Liver (tissue), 9 donors: ENCODE results near the gene EXD3. TPM values are rescaled to one million over a fixed set of nuclear protein-coding genes. Genes with fewer than 3 reads are reported as not detected.

Source experiments
- DNase-seq: peaks from one replicate; pipeline ENCODE4 v3.0.0-alpha.2; 2017; ENCODE audit warnings: low spot score
- H3K27ac ChIP-seq, 2 donors: one replicate each; pipeline ENCODE4 v1.7.0; 2013; ENCODE audit warnings: inconsistent platforms in 2 of 2, low read length in 2 of 2, control low read depth in 1 of 2, low read depth in 1 of 2, mild to moderate bottlenecking in 1 of 2
- H3K27me3 ChIP-seq, 4 donors: one replicate each; pipeline versions ENCODE4 v1.6.1 to v1.7.0; 2013; ENCODE audit warnings: low read length in 3 of 4, inconsistent platforms in 1 of 4, mild to moderate bottlenecking in 1 of 4, moderate library complexity in 1 of 4; ENCODE audit not compliant: control insufficient read depth in 4 of 4, insufficient read depth in 4 of 4
- H3K36me3 ChIP-seq, 4 donors: one replicate each; pipeline versions ENCODE4 v1.6.1 to v1.7.0; 2013; ENCODE audit warnings: low read length in 3 of 4, mild to moderate bottlenecking in 3 of 4, low read depth in 1 of 4, moderate library complexity in 1 of 4; ENCODE audit not compliant: control insufficient read depth in 4 of 4, insufficient read depth in 3 of 4
- H3K4me1 ChIP-seq, 4 donors: one replicate each; pipeline versions ENCODE4 v1.6.1 to v1.7.0; 2013; ENCODE audit warnings: low read length in 3 of 4, mild to moderate bottlenecking in 3 of 4, moderate library complexity in 1 of 4; ENCODE audit not compliant: control insufficient read depth in 4 of 4, insufficient read depth in 4 of 4
- H3K4me3 ChIP-seq, 3 donors: one replicate each; pipeline versions ENCODE4 v1.6.1 to v1.7.0; 2013; ENCODE audit warnings: low read length in 3 of 3, control low read depth in 1 of 3, low read depth in 1 of 3, mild to moderate bottlenecking in 1 of 3
- H3K9ac ChIP-seq, 2 donors: one replicate each; pipeline ENCODE4 v1.7.0; 2013; ENCODE audit warnings: low read length in 2 of 2, mild to moderate bottlenecking in 2 of 2, moderate library complexity in 2 of 2, control low read depth in 1 of 2, low read depth in 1 of 2
- H3K9me3 ChIP-seq, 4 donors: one replicate each; pipeline versions ENCODE4 v1.6.1 to v1.7.0; 2013; ENCODE audit warnings: low read length in 3 of 4; ENCODE audit not compliant: control insufficient read depth in 4 of 4
- HNF4A ChIP-seq, 2 donors: conservative IDR thresholded peaks; 2 replicates each; pipeline ENCODE4 v1.6.1; 2016; ENCODE audit warnings: antibody characterized with exemption in 2 of 2, mild to moderate bottlenecking in 2 of 2
- JUND ChIP-seq, 2 donors: IDR thresholded peaks; 2 replicates each; pipeline ENCODE4 v1.6.1; 2016; ENCODE audit warnings: antibody characterized with exemption in 2 of 2
- NR2F2 ChIP-seq: IDR thresholded peaks from 2 replicates; pipeline ENCODE4 v1.6.1; 2016; ENCODE audit warnings: antibody characterized with exemption
- RAD21 ChIP-seq, 2 donors: IDR thresholded peaks; 2 replicates each; pipeline ENCODE4 v1.6.1; 2016; ENCODE audit warnings: antibody characterized with exemption in 2 of 2, mild to moderate bottlenecking in 2 of 2
- RXRA ChIP-seq, 2 donors: IDR thresholded peaks; 2 replicates each; pipeline ENCODE4 v1.6.1; 2017 to 2018; ENCODE audit warnings: antibody characterized with exemption in 2 of 2, mild to moderate bottlenecking in 1 of 2
- SP1 ChIP-seq: IDR thresholded peaks from 2 replicates; pipeline ENCODE4 v1.6.1; 2018; ENCODE audit warnings: antibody characterized with exemption, mild to moderate bottlenecking
- YY1 ChIP-seq: IDR thresholded peaks from 2 replicates; pipeline ENCODE4 v1.6.1; 2016; ENCODE audit warnings: antibody characterized with exemption, mild to moderate bottlenecking
- WGBS: extraction: QIAGEN DNeasy Blood & Tissue Kit; methylation state at CpG from one replicate; pipeline ENCODE4 v1.1.7; 2013; 5-methylcytosine and 5-hydroxymethylcytosine counted together
- polyA plus RNA-seq, 2 donors: library from polyadenylated mRNA; stranded (reverse) in 1 of 2; unstranded in 1 of 2; fragments of 200-250 nt in 1 of 2; fragments of >200 nt in 1 of 2; fragmentation: Nextera tagmentation in 1 of 2; extraction: Ambion mirVana in 1 of 2; gene quantifications; one replicate each; pipeline versions ENCODE4 v1.2.1 to v1.2.3, GENCODE V29; 2013 to 2015
- total RNA-seq, 2 donors: library from RNA; depleted of rRNA; stranded (reverse); fragments of >200 nt; gene quantifications; one replicate each; pipeline ENCODE4 v1.2.3, GENCODE V29; 2014
- TF ChIP-seq, protein P1 (sequence below): IDR thresholded peaks from 2 replicates; pipeline ENCODE4 v1.6.1; 2016; ENCODE audit warnings: antibody characterized with exemption
- TF ChIP-seq, protein P2 (sequence below): IDR thresholded peaks from 2 replicates; pipeline ENCODE4 v1.6.1; 2016; ENCODE audit warnings: antibody characterized with exemption
- TF ChIP-seq, protein P3 (sequence below): fragments of 150-350 bp; IDR thresholded peaks from 2 replicates; pipeline ENCODE4 v1.5.1; 2017; ENCODE audit warnings: improper control_type of control experiment, low read depth, low read length; ENCODE audit not compliant: missing input control
- donor health status: healthy.
- donor health status: healthy.
- donor health status: healthy.
- donor health status: healthy.
- donor health status: healthy.

EXD3 gene
- total and polyA plus RNA-seq, 4 donors = 2.5 to 6.7 (median 3.7) TPM

DNA sequence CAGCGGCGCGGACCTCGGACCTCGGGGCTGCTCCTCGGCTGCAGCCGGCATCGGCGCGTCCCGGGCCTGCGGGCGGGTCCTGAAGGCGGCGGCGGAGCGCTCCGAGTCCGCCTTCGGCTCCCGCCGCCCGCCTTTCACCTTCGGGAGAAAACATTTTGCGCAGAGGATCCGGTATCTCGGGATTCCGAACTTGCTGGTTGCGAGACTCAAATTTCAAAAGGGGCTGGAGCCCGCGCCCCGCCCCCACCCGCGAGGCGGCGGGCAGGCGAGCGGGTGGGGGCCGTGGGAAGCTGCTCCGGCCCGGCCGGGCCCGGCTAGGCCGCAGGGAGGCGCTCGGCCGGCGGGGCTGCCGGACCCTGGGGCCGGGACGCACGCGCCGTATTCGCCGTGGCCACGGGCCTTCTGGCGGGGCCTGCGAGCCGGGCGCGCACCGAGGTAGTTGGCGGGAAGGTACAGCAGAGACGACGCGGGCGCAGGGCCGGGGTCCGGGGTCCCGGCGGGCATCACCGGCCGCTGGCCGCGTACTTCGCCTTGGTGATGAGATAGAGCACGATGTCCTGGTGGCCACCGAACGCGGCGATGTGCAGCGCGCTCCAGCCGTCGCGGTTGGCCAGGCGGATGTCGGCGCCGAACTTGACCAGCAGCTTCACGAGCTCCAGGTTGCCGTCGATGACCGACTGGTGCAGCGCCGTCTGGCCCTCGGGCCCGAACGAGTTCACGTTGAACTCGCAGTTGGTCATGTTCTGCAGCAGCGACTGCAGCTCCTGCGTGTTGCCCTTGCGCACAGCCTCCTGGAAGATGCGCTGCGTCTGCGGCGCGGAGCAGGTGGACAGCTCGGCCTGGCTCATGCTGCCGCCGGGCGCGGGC, 121.6 kb downstream of the EXD3 start (continued):
- TF ChIP-seq, protein P1, sequence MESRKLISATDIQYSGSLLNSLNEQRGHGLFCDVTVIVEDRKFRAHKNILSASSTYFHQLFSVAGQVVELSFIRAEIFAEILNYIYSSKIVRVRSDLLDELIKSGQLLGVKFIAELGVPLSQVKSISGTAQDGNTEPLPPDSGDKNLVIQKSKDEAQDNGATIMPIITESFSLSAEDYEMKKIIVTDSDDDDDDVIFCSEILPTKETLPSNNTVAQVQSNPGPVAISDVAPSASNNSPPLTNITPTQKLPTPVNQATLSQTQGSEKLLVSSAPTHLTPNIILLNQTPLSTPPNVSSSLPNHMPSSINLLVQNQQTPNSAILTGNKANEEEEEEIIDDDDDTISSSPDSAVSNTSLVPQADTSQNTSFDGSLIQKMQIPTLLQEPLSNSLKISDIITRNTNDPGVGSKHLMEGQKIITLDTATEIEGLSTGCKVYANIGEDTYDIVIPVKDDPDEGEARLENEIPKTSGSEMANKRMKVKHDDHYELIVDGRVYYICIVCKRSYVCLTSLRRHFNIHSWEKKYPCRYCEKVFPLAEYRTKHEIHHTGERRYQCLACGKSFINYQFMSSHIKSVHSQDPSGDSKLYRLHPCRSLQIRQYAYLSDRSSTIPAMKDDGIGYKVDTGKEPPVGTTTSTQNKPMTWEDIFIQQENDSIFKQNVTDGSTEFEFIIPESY = no peak
- TF ChIP-seq SP1 = no peak
- no peak for TF ChIP-seq RAD21 (IDR thresholded peaks at IDR 0.05)

DNA sequence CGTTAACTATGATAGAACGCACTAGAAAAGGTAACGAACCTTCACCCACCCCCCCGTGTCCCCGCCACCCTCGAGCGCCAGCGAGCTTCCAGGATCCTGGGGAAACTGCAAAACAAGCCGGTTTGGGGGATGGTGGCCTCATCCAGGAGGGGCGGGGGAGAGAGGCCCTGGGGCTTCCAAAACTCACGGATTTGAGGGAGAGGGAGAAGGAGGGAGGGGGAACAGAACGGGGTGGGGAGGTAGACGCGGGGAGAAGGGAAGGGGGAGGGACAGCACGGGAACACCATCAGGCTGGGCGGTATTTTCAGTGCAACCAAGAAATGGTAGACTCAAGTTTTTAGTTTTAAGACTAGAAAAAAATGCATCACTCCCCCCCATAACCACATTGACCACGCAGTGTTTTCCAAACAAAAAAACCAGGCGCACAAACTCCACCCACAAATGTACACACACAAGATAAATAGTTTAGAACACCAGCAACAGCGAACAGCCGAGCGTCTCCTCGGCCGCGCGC, 122.3 kb downstream of the EXD3 start:
- peaks cover 0 to 3% (median 0%) of the 10 kb centered on the region in 4 donors for H3K27me3 ChIP-seq
- 2% methylated on average over 25 of the region's 25 CpGs for WGBS
- H3K4me3 ChIP-seq = peak overlapping the region; percentile 55 to 63 (median 63)
- no peaks in the 10 kb centered on the region for H3K36me3 ChIP-seq
- peaks cover 14 to 65% (median 30%) of the 10 kb centered on the region in 4 donors for H3K4me1 ChIP-seq
- H3K27ac ChIP-seq = peak overlapping the region; percentile 15 to 73
- H3K9me3 ChIP-seq = no peaks in the 10 kb centered on the region
- TF ChIP-seq NR2F2 = no peak
- TF ChIP-seq HNF4A (conservative IDR thresholded peaks at IDR 0.05) = peak; percentile 11 to 18
- TF ChIP-seq, protein P2, sequence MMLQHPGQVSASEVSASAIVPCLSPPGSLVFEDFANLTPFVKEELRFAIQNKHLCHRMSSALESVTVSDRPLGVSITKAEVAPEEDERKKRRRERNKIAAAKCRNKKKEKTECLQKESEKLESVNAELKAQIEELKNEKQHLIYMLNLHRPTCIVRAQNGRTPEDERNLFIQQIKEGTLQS = no peak
- TF ChIP-seq, protein P3, sequence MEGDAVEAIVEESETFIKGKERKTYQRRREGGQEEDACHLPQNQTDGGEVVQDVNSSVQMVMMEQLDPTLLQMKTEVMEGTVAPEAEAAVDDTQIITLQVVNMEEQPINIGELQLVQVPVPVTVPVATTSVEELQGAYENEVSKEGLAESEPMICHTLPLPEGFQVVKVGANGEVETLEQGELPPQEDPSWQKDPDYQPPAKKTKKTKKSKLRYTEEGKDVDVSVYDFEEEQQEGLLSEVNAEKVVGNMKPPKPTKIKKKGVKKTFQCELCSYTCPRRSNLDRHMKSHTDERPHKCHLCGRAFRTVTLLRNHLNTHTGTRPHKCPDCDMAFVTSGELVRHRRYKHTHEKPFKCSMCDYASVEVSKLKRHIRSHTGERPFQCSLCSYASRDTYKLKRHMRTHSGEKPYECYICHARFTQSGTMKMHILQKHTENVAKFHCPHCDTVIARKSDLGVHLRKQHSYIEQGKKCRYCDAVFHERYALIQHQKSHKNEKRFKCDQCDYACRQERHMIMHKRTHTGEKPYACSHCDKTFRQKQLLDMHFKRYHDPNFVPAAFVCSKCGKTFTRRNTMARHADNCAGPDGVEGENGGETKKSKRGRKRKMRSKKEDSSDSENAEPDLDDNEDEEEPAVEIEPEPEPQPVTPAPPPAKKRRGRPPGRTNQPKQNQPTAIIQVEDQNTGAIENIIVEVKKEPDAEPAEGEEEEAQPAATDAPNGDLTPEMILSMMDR = no peak
- no peak for TF ChIP-seq JUND (IDR thresholded peaks at IDR 0.05)
- TF ChIP-seq, protein P1 = no peak
- no peak for TF ChIP-seq YY1
- peak overlapping the region; percentile 37 to 66 for H3K9ac ChIP-seq
- no peak for DNase-seq

DNA sequence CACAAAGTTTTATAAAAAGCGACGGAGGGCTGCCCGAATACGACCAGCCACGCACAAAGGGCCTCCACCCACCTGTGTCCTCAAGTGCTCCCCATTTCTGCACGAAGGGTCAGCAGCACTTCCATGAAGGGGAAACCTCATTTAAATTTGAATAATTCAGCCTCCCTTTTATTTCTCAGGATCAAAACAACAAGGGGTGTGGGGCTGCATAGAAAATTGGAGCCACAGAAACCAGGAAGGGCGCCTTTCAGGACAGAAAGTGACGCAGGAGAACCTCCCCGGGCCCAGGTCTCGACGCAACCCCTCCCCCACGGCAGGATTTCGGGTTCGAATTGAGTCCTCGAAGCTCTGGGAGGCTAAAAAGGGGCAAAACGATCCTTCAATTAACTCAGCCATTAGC, 123.0 kb downstream of the EXD3 start:
- Histone ChIP-seq H3K27ac (peak overlapping the region in 1 of 2 donors; percentile 48), H3K9me3 (no peaks in the 10 kb centered on the region), H3K4me1 (peaks cover 14 to 61% (median 31%) of the 10 kb centered on the region in 4 donors), H3K36me3 (no peaks in the 10 kb centered on the region), H3K27me3 (peaks cover 0 to 3% (median 0%) of the 10 kb centered on the region in 4 donors), H3K9ac (peak overlapping the region in 1 of 2 donors; percentile 66), H3K4me3 (no peak overlapping the region)
- WGBS = 21% methylated on average over 16 of the region's 16 CpGs
- peak; percentile 32 for DNase-seq
- TF ChIP-seq RXRA (IDR thresholded peaks at IDR 0.05) (peak; percentile 34 to 56), HNF4A (conservative IDR thresholded peaks at IDR 0.05) (no peak)
